ENCODE measurements around the gene ASPHD2. TPM values are rescaled to one million over a fixed set of nuclear protein-coding genes. Genes with fewer than 3 reads are reported as not detected.

Gene ASPHD2
- total and polyA plus RNA-seq, 3 experiments from 2014 or later = 4.1 to 14.2 (median 13.1) TPM

GRCh38 chr22:26462641-26463040, 33.6 kb downstream of the ASPHD2 start:
- H3K36me3 Mint-ChIP-seq = peaks cover under 1 to 93% (median 15%) of the 10 kb centered on the region in 3 donors
- no peak for DNase-seq
- H3K9me3 Mint-ChIP-seq = no peaks in the 10 kb centered on the region
- Histone ChIP-seq H3K27me3 (ENCODE audit: insufficient read depth, low read length, poor library complexity, severe bottlenecking) (no peaks in the 10 kb centered on the region), H3K4me1 (ENCODE audit: insufficient read depth, low read length) (no peaks in the 10 kb centered on the region), H3K36me3 (ENCODE audit: insufficient read depth, low read length) (peaks cover 36% of the 10 kb centered on the region), H3K27ac (ENCODE audit: low read depth, low read length) (no peak overlapping the region), H3K9me3 (ENCODE audit: low read length) (no peaks in the 10 kb centered on the region), H3K4me3 (ENCODE audit: low read length) (no peak overlapping the region)
- POLR2A ChIA-PET = no interaction called here
- no peak overlapping the region for H3K27ac Mint-ChIP-seq
- H3K4me3 Mint-ChIP-seq = no peak overlapping the region
- H3K27me3 Mint-ChIP-seq = no peaks in the 10 kb centered on the region
- peaks cover 2 to 5% (median 2%) of the 10 kb centered on the region in 3 donors for H3K4me1 Mint-ChIP-seq
- CTCF ChIA-PET = interaction anchor here (1.4 to 2.6 kb wide), 3 partner anchors 28 to 98 kb away, joined by 3 to 10 read pairs (median 3); no protein-coding TSS in a partner anchor

DNA sequence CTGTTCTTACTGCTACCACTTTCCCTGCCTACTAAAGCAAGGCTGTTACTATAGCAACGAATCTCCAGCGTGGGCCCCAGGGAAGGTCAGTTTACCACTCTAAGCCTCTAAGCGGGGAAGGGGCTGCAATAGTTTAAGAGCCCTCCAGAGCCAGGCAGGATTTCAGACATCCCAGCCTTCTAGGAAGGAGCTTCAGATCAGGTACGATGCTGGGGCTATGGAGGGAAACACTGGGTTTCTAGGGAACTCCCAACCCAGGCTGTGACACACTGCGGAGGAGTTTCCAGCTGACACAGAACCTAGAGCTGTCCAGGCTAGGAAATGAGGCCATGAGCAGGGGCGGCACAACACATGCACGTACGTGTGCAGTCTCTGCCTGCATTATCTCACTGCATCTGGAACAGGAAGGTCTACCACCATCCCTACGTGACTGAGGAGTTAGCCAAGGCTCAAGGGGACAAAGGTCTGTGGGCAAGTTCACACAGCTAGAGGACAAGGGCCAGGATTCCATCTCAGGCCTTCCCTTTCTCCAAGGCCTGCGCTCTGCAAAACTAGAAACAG, 34.1 kb downstream of the ASPHD2 start:
- DNase-seq = no peak
- H3K4me1 ChIP-seq (ENCODE audit: insufficient read depth, low read length) = no peaks in the 10 kb centered on the region

GRCh38 chr22:26463688-26464087, 34.6 kb downstream of the ASPHD2 start:
- no peak overlapping the region for H3K4me3 ChIP-seq (ENCODE audit: low read length)
- no peaks in the 10 kb centered on the region for H3K27me3 ChIP-seq (ENCODE audit: insufficient read depth, low read length, poor library complexity, severe bottlenecking)
- no peaks in the 10 kb centered on the region for H3K4me1 ChIP-seq (ENCODE audit: insufficient read depth, low read length)
- DNase-seq = no peak
- no peaks in the 10 kb centered on the region for H3K27me3 Mint-ChIP-seq
- H3K27ac ChIP-seq (ENCODE audit: low read depth, low read length) = no peak overlapping the region
- POLR2A ChIA-PET = no interaction called here
- peaks cover 0 to 91% (median 15%) of the 10 kb centered on the region in 3 donors for H3K36me3 Mint-ChIP-seq
- no peaks in the 10 kb centered on the region for H3K9me3 Mint-ChIP-seq
- peaks cover 44% of the 10 kb centered on the region for H3K36me3 ChIP-seq (ENCODE audit: insufficient read depth, low read length)
- H3K27ac Mint-ChIP-seq = no peak overlapping the region
- no peaks in the 10 kb centered on the region for H3K9me3 ChIP-seq (ENCODE audit: low read length)
- no peak overlapping the region for H3K4me3 Mint-ChIP-seq
- CTCF ChIA-PET = interaction anchor here (1.4 to 2.6 kb wide), 2 partner anchors 29 to 99 kb away, joined by 3 to 10 read pairs; no protein-coding TSS in a partner anchor
- peaks cover 2 to 5% (median 2%) of the 10 kb centered on the region in 3 donors for H3K4me1 Mint-ChIP-seq

More for the DNA sequence above, 34.1 kb downstream of the ASPHD2 start:
- no peaks in the 10 kb centered on the region for H3K9me3 Mint-ChIP-seq
- Histone ChIP-seq H3K36me3 (ENCODE audit: insufficient read depth, low read length) (peaks cover 39% of the 10 kb centered on the region), H3K9me3 (ENCODE audit: low read length) (no peaks in the 10 kb centered on the region), H3K27ac (ENCODE audit: low read depth, low read length) (no peak overlapping the region), H3K4me3 (ENCODE audit: low read length) (no peak overlapping the region), H3K27me3 (ENCODE audit: insufficient read depth, low read length, poor library complexity, severe bottlenecking) (no peaks in the 10 kb centered on the region)
- H3K27me3 Mint-ChIP-seq = no peaks in the 10 kb centered on the region
- ChIA-PET POLR2A (no interaction called here), CTCF (interaction anchor here (1.4 to 2.6 kb wide), 2 partner anchors 29 to 99 kb away, joined by 3 to 10 read pairs; no protein-coding TSS in a partner anchor)
- peaks cover 2 to 5% (median 2%) of the 10 kb centered on the region in 3 donors for H3K4me1 Mint-ChIP-seq
- peaks cover 0 to 91% (median 13%) of the 10 kb centered on the region in 3 donors for H3K36me3 Mint-ChIP-seq
- peak overlapping the region in 1 of 8 donors; percentile 60 for H3K27ac Mint-ChIP-seq
- no peak overlapping the region for H3K4me3 Mint-ChIP-seq

DNA sequence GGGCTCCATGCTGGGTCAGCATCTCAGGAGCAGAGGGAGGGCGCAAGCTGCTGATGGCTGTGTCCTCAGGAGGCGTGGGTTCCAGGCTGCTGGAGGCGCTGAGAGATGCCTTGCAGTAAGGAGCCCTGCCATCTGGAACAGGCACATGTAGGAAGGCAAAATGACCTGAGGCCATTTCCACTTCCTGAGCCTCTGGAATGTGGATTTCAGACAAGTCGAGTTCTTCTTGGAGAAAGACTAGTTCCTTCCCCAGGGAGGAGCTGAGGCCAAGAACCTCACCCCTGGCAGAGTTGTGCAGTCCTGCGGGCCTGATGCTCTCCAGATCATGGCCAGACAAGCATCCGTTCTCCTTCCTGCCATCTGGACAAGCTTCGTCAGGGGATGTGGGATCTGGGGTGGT, 35.3 kb downstream of the ASPHD2 start:
- H3K36me3 ChIP-seq (ENCODE audit: insufficient read depth, low read length) = peaks cover 50% of the 10 kb centered on the region
- H3K27ac ChIP-seq (ENCODE audit: low read depth, low read length) = no peak overlapping the region
- H3K9me3 Mint-ChIP-seq = no peaks in the 10 kb centered on the region
- H3K27ac Mint-ChIP-seq = peak overlapping the region in 1 of 8 donors; percentile 17
- no peaks in the 10 kb centered on the region for H3K27me3 ChIP-seq (ENCODE audit: insufficient read depth, low read length, poor library complexity, severe bottlenecking)
- H3K4me3 Mint-ChIP-seq = no peak overlapping the region
- no peak overlapping the region for H3K4me3 ChIP-seq (ENCODE audit: low read length)
- no peak for DNase-seq
- no peaks in the 10 kb centered on the region for H3K27me3 Mint-ChIP-seq
- H3K4me1 ChIP-seq (ENCODE audit: insufficient read depth, low read length) = no peaks in the 10 kb centered on the region
- H3K4me1 Mint-ChIP-seq = peaks cover 2 to 5% (median 2%) of the 10 kb centered on the region in 3 donors
- no peaks in the 10 kb centered on the region for H3K9me3 ChIP-seq (ENCODE audit: low read length)
- CTCF ChIA-PET = interaction anchor here (2.6 kb wide), 1 partner anchor 100 kb away, joined by 10 read pairs; no protein-coding TSS in a partner anchor
- POLR2A ChIA-PET = no interaction called here
- H3K36me3 Mint-ChIP-seq = peaks cover 2 to 91% (median 20%) of the 10 kb centered on the region in 3 donors

DNA sequence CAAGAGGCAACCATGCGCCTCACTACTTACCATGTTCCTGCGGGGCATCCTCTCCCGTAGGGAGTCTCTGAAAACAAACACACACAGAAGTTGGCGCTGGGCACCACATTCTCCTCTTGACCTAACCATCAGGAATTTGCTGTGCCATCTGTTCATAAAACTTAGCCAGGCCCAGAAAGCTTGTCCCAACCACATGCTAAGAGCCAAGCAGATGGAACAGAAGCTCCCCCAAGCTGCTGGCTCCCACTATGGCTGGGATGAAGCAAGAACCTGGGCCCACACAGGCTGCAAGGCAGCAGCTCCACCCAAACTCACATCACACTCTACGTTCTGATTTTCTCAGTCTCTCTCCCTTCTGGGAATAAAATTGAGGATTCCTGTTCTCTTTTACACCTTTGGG, 37.1 kb downstream of the ASPHD2 start:
- H3K4me1 Mint-ChIP-seq = peaks cover 0 to 2% (median 2%) of the 10 kb centered on the region in 3 donors
- Histone ChIP-seq H3K4me3 (ENCODE audit: low read length) (no peak overlapping the region), H3K9me3 (ENCODE audit: low read length) (no peaks in the 10 kb centered on the region), H3K27ac (ENCODE audit: low read depth, low read length) (no peak overlapping the region), H3K27me3 (ENCODE audit: insufficient read depth, low read length, poor library complexity, severe bottlenecking) (no peaks in the 10 kb centered on the region), H3K4me1 (ENCODE audit: insufficient read depth, low read length) (no peaks in the 10 kb centered on the region), H3K36me3 (ENCODE audit: insufficient read depth, low read length) (peaks cover 65% of the 10 kb centered on the region)
- H3K27ac Mint-ChIP-seq = peak overlapping the region in 1 of 8 donors; percentile 50
- peaks cover 8 to 93% (median 23%) of the 10 kb centered on the region in 3 donors for H3K36me3 Mint-ChIP-seq
- ChIA-PET CTCF (interaction anchor here (1.3 kb wide), 1 partner anchor 102 kb away, joined by 3 read pairs; no protein-coding TSS in a partner anchor), POLR2A (no interaction called here)
- no peaks in the 10 kb centered on the region for H3K27me3 Mint-ChIP-seq
- H3K4me3 Mint-ChIP-seq = no peak overlapping the region
- no peaks in the 10 kb centered on the region for H3K9me3 Mint-ChIP-seq
- DNase-seq = no peak

DNA sequence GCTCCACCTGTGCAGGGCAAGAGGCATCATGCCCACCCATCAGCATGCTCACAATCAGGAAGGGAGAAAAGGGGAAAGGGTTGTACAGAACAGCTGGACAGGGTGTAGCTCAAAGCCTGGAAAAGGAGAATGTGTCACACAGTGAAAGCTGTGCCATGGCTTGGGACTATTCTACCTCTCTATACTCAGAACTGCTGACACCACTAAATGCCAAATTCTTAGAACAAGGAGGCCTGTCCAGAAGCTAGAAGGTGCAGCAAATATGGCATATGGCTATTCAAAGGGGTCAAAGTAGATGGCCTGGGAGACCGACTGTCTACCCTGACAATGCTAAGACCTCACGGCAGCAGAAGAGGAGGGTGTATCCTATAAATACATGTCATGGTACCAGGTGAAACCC, 41.7 kb downstream of the ASPHD2 start:
- Mint-ChIP-seq H3K4me1 (peaks cover 0 to 5% (median 4%) of the 10 kb centered on the region in 3 donors), H3K9me3 (no peaks in the 10 kb centered on the region), H3K36me3 (peaks cover 14 to 92% (median 28%) of the 10 kb centered on the region in 3 donors), H3K4me3 (no peak overlapping the region), H3K27ac (no peak overlapping the region), H3K27me3 (no peaks in the 10 kb centered on the region)
- H3K4me3 ChIP-seq (ENCODE audit: low read length) = no peak overlapping the region
- H3K27ac ChIP-seq (ENCODE audit: low read depth, low read length) = no peak overlapping the region
- H3K36me3 ChIP-seq (ENCODE audit: insufficient read depth, low read length) = peaks cover 59% of the 10 kb centered on the region
- no peaks in the 10 kb centered on the region for H3K4me1 ChIP-seq (ENCODE audit: insufficient read depth, low read length)
- ChIA-PET POLR2A (no interaction called here), CTCF (no interaction called here)
- H3K27me3 ChIP-seq (ENCODE audit: insufficient read depth, low read length, poor library complexity, severe bottlenecking) = no peaks in the 10 kb centered on the region
- DNase-seq = no peak
- no peaks in the 10 kb centered on the region for H3K9me3 ChIP-seq (ENCODE audit: low read length)

GRCh38 chr22:26471522-26471921, 42.5 kb downstream of the ASPHD2 start:
- H3K4me1 ChIP-seq (ENCODE audit: insufficient read depth, low read length) = no peaks in the 10 kb centered on the region
- H3K9me3 Mint-ChIP-seq = no peaks in the 10 kb centered on the region
- no peaks in the 10 kb centered on the region for H3K9me3 ChIP-seq (ENCODE audit: low read length)
- H3K27ac ChIP-seq (ENCODE audit: low read depth, low read length) = no peak overlapping the region
- H3K4me1 Mint-ChIP-seq = peaks cover 0 to 6% (median 5%) of the 10 kb centered on the region in 3 donors
- H3K27me3 ChIP-seq (ENCODE audit: insufficient read depth, low read length, poor library complexity, severe bottlenecking) = no peaks in the 10 kb centered on the region
- DNase-seq = no peak
- H3K27me3 Mint-ChIP-seq = no peaks in the 10 kb centered on the region
- H3K4me3 ChIP-seq (ENCODE audit: low read length) = no peak overlapping the region
- H3K36me3 Mint-ChIP-seq = peaks cover 14 to 88% (median 26%) of the 10 kb centered on the region in 3 donors
- H3K4me3 Mint-ChIP-seq = no peak overlapping the region
- H3K27ac Mint-ChIP-seq = peak overlapping the region in 1 of 8 donors; percentile 54
- POLR2A ChIA-PET = no interaction called here
- H3K36me3 ChIP-seq (ENCODE audit: insufficient read depth, low read length) = peaks cover 55% of the 10 kb centered on the region
- CTCF ChIA-PET = interaction anchor here (0.8 kb wide), 1 partner anchor 10 kb away, joined by 3 read pairs; no protein-coding TSS in a partner anchor

DNA sequence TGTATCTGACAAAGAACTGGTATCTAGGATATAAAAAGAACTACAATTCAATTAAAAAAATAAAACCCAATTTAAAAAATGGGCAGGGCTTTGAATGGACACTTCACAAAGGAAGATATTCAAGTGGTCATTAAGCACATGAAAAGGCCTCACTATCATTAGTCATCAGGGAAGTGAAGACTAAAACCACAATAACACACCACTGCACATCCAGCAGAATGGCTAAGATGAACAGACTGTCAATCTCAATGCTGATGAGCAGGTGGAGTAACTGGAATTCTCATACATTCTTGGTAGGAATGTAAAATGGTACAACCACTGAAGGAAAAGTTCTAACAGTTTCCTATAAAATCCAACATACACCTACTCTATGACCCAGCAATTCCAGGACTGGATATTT, 45.6 kb downstream of the ASPHD2 start:
- Mint-ChIP-seq H3K27me3 (no peaks in the 10 kb centered on the region), H3K4me3 (no peak overlapping the region), H3K36me3 (peaks cover 21 to 86% (median 26%) of the 10 kb centered on the region in 3 donors), H3K27ac (peak overlapping the region in 2 of 8 donors; percentile 6 to 35), H3K9me3 (no peaks in the 10 kb centered on the region), H3K4me1 (peaks cover 18 to 32% (median 30%) of the 10 kb centered on the region in 3 donors)
- no peaks in the 10 kb centered on the region for H3K9me3 ChIP-seq (ENCODE audit: low read length)
- H3K4me3 ChIP-seq (ENCODE audit: low read length) = no peak overlapping the region
- H3K36me3 ChIP-seq (ENCODE audit: insufficient read depth, low read length) = peaks cover 53% of the 10 kb centered on the region
- ChIA-PET CTCF (no interaction called here), POLR2A (no interaction called here)
- H3K27me3 ChIP-seq (ENCODE audit: insufficient read depth, low read length, poor library complexity, severe bottlenecking) = no peaks in the 10 kb centered on the region
- no peak for DNase-seq
- H3K27ac ChIP-seq (ENCODE audit: low read depth, low read length) = no peak overlapping the region
- H3K4me1 ChIP-seq (ENCODE audit: insufficient read depth, low read length) = peaks cover 11% of the 10 kb centered on the region

Measured in CD8-positive, alpha-beta memory T cell (primary cell).